ENCODE measurements around the gene CHRNB1.
"Not testable (repeated sequence)": the region's sequence is repeated elsewhere in the genome, so short reads cannot be mapped to it uniquely, and the experiment has no call there.

GRCh38 chr17:7470457-7470973, 25.7 kb downstream of the CHRNB1 start:
- not testable (repeated sequence) for TF ChIP-seq CTCF (conservative IDR thresholded peaks at IDR 0.05; ENCODE audit: low read depth in 2 of 2); EZH2phosphoT487 (IDR thresholded peaks at IDR 0.05; ENCODE audit: unreplicated experiment); ZNF331 (CRISPR knock-in tag; IDR thresholded peaks at IDR 0.05; ENCODE audit: low read depth); ETS1 (IDR thresholded peaks at IDR 0.05); EZH2 (IDR thresholded peaks at IDR 0.05; ENCODE audit: low read depth, unreplicated experiment); REST (IDR thresholded peaks at IDR 0.05; ENCODE audit: unreplicated experiment); CREB1 (CRISPR knock-in tag; IDR thresholded peaks at IDR 0.05; ENCODE audit: low read depth); STAT1 (IDR thresholded peaks at IDR 0.05; ENCODE audit: unreplicated experiment); POLR2AphosphoS5 (IDR thresholded peaks at IDR 0.05; ENCODE audit: low read depth)

Data from GM23338 (cell line).